ENCODE data around the gene RNF115. TPM values are rescaled to one million over a fixed set of nuclear protein-coding genes. Genes with fewer than 3 reads are reported as not detected.

Gene RNF115
- total and polyA plus RNA-seq, 2 of the 8 experiments (the other 6 are each of a cell fraction or from before 2014, with no cell fraction given): 4.7 to 10.8 TPM

DNA sequence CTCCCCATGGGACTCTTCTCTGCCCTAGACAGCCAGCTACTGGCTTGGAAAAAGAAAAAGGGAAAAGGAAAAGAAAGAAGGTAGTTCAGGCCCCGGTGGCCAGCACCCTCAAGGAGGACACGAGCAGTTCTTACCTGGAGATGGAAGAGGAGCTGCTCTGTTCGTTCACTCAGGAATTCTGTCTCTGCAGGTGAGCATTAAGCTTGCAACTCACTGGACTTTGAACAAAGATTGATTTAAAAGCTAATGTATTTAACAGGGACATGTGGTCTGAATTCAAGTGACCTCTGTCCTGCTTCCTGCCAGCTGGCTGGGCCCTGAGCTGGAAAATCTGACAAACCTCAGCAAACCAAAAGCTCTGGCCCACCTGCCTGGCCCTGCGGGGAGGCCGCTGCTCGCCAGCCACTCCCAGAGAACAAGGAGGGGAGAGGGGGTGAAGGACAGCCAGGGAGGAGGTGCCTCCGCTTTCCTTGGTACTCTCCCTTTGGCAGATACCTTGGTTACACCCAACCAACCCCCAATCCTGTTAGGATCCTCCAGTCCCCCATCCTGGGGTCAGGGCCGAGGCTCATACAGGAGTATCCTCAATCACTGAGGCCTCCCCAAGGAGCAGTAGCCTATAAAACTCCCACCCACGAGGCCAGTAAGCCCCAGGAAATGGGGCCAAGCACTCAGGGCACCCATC, 116.6 kb downstream of the RNF115 start, which contains the start of gene PDZK1 (continued):
- TF ChIP-seq JUN (IDR thresholded peaks at IDR 0.05; ENCODE audit: low read depth, low read length): no peak
- TF ChIP-seq HDAC6 (IDR thresholded peaks at IDR 0.05; ENCODE audit: low read depth, low read length): no peak
- TF ChIP-seq KDM4A (IDR thresholded peaks at IDR 0.05; ENCODE audit: low read depth, low read length, severe bottlenecking): no peak
- TF ChIP-seq GTF2F1 (IDR thresholded peaks at IDR 0.05; ENCODE audit: borderline replicate concordance, low read depth, low read length): no peak
- TF ChIP-seq YY1 (IDR thresholded peaks at IDR 0.05; ENCODE audit: low read depth, low read length): no peak
- TF ChIP-seq GABPA (IDR thresholded peaks at IDR 0.05; ENCODE audit: borderline replicate concordance, insufficient read depth, low read length): no peak
- TF ChIP-seq ATF3 (IDR thresholded peaks at IDR 0.05; ENCODE audit: insufficient read depth, low read depth, low read length): no peak
- no peak for TF ChIP-seq SAP30 (IDR thresholded peaks at IDR 0.05; ENCODE audit: insufficient read depth, insufficient replicate concordance, low read length)

All from H1 (cell line).